K562 (cell line): ENCODE data around the gene SLC35D2. TPM values are rescaled to one million over a fixed set of nuclear protein-coding genes. Genes with fewer than 3 reads are reported as not detected.
A peak's percentile ranks its signal among the peaks of the same experiment; 100 is the strongest.

Experiments
- ARID2 ChIP-seq: fragments of 450-650 bp; IDR thresholded peaks from 2 replicates; pipeline ENCODE4 v1.6.1; 2017; ENCODE audit warnings: antibody characterized with exemption, mild to moderate bottlenecking
- ATF3 ChIP-seq, 2 experiments: fragments of 450-650 bp in 1 of 2; sonication (generic) in 1 of 2; formaldehyde crosslinking in 1 of 2; IDR thresholded peaks in 1 of 2; conservative IDR thresholded peaks in 1 of 2; 2 replicates each; pipeline versions ENCODE4 v1.6.1 to v1.8.1; 2016 to 2023; ENCODE audit warnings: mild to moderate bottlenecking in 2 of 2, moderate library complexity in 2 of 2, inconsistent platforms in 1 of 2, missing genetic modification reagents in 1 of 2
- CAMTA2 ChIP-seq: fragments of 250-450 bp; sonication (Bioruptor Pico); conservative IDR thresholded peaks from 2 replicates; pipeline ENCODE4 v1.5.1; 2022
- E2F4 ChIP-seq: sonication (generic); formaldehyde crosslinking; IDR thresholded peaks from 2 replicates; pipeline ENCODE4 v1.8.0; 2022; ENCODE audit warnings: mild to moderate bottlenecking, low read depth, missing genetic modification reagents
- ETV1 ChIP-seq: fragments of 450-650 bp; conservative IDR thresholded peaks from 2 replicates; pipeline ENCODE4 v1.6.1; 2016; ENCODE audit warnings: missing genetic modification characterization, control low read depth, low read depth, missing compliant biosample characterization
- MBD2 ChIP-seq: sonication (generic); IDR thresholded peaks from 2 replicates; pipeline ENCODE4 v1.6.1; 2016; ENCODE audit warnings: low read depth, borderline replicate concordance
- NR2F6 ChIP-seq: fragments of 450-650 bp; formaldehyde crosslinking; IDR thresholded peaks from 2 replicates; pipeline ENCODE4 v1.4.0; 2020; ENCODE audit warnings: mild to moderate bottlenecking
- PTBP1 ChIP-seq: fragments of 200-400 bp; formaldehyde crosslinking; IDR thresholded peaks from 2 replicates; pipeline ENCODE4 v1.6.1; 2017; ENCODE audit warnings: low read depth, low read length
- SMC3 ChIP-seq: conservative IDR thresholded peaks from 2 replicates; pipeline ENCODE4 v1.6.1; 2011; ENCODE audit warnings: low read depth, low read length, improper control_type of control experiment; ENCODE audit not compliant: insufficient read depth
- THRAP3 ChIP-seq: fragments of 450-650 bp; IDR thresholded peaks from 2 replicates; pipeline ENCODE4 v1.6.1; 2016; ENCODE audit warnings: mild to moderate bottlenecking, inconsistent platforms, borderline replicate concordance
- TRIM24 ChIP-seq, 2 experiments: fragments of 450-650 bp; IDR thresholded peaks; 2 replicates each; pipeline ENCODE4 v1.6.1; 2016
- ZBTB17 ChIP-seq: fragments of 450-650 bp; formaldehyde crosslinking; IDR thresholded peaks from 2 replicates; pipeline ENCODE4 v1.4.0; 2020; ENCODE audit warnings: mild to moderate bottlenecking
- ZNF280B ChIP-seq: fragments of 250-450 bp; sonication (Bioruptor Pico); IDR thresholded peaks from 2 replicates; pipeline ENCODE4 v1.5.1; 2021; ENCODE audit warnings: mild to moderate bottlenecking
- ZNF444 ChIP-seq: fragments of 250-450 bp; sonication (Bioruptor Pico); IDR thresholded peaks from 2 replicates; pipeline ENCODE4 v1.4.0; 2020; ENCODE audit warnings: mild to moderate bottlenecking, moderate library complexity
- ZNF592 ChIP-seq: fragments of 450-650 bp; IDR thresholded peaks from 2 replicates; pipeline ENCODE4 v1.6.1; 2017; ENCODE audit warnings: antibody characterized with exemption, mild to moderate bottlenecking
- polyA plus RNA-seq, 8 experiments: library from polyadenylated mRNA; depleted of rRNA in 4 of 8; stranded (reverse) in 5 of 8; unstranded in 3 of 8; fragments of >200 nt; fragmentation: Nextera tagmentation in 2 of 8; fragmentation: Illumina TruSeq in 1 of 8; extraction: Ambion mirVana in 2 of 8; extraction: Trizol in 1 of 8; gene quantifications; 2 replicates each; pipeline versions ENCODE4 v1.2.1 to v1.2.3, GENCODE V29; 2011 to 2014; ENCODE audit warnings: inconsistent platforms in 1 of 8, missing spikeins in 1 of 8
- total RNA-seq, 7 experiments: library from RNA; depleted of rRNA in 6 of 7; stranded (reverse); fragments of >200 nt in 6 of 7; fragmentation: Illumina TruSeq in 2 of 7; extraction: Trizol in 2 of 7; gene quantifications; 2 replicates each; pipeline versions ENCODE4 v1.2.1 to v1.2.3, GENCODE V29; 2011 to 2021; ENCODE audit warnings: low replicate concordance in 1 of 7

SLC35D2 gene
- total and polyA plus RNA-seq, 9 of the 15 experiments (the other 6 are each of a cell fraction or from before 2014, with no cell fraction given), result 2.9 to 14.9 (median 11.7) TPM

- peak; percentile 65; the same call in 1 of the 2 replicates for TF ChIP-seq ATF3 (IDR thresholded peaks at IDR 0.05)
- no peak for TF ChIP-seq ATF3 (CRISPR knock-in tag; conservative IDR thresholded peaks at IDR 0.05)
- TF ChIP-seq MBD2, result no peak
- peak; percentile 98 for TF ChIP-seq ZNF444 (CRISPR knock-in tag)
- TF ChIP-seq NR2F6 (CRISPR knock-in tag), result peak; percentile 88; the same call in 1 of the 2 replicates
- peak; percentile 92 for TF ChIP-seq ETV1 (tag)
- TF ChIP-seq TRIM24 (IDR thresholded peaks at IDR 0.05), result no peak
- peak; percentile 95 for TF ChIP-seq CAMTA2 (CRISPR knock-in tag)
- peak; percentile 100 for TF ChIP-seq ZNF592
- TF ChIP-seq PTBP1, result no peak
- no peak for TF ChIP-seq ARID2
- TF ChIP-seq ZBTB17 (CRISPR knock-in tag), result peak; percentile 97
- TF ChIP-seq E2F4 (CRISPR knock-in tag), result no peak
- no peak for TF ChIP-seq SMC3
- no peak for TF ChIP-seq THRAP3
- peak; percentile 89 for TF ChIP-seq ZNF280B (CRISPR knock-in tag)
These were observed 37.1 kb upstream of the SLC35D2 start (continued) for GRCh38 chr9:96420468-96421219.
